SK-N-SH treated with all-trans-retinoic acid at 6 μM for 48 hours (cell line): ENCODE measurements around the gene PACC1.

Experiments used
- ATAC-seq: fragments of 200-7000 bp; cut with Tn5 transposase; 3 replicates; pipeline ENCODE4 v1.9.1; 2020; ENCODE audit warnings: mild to moderate bottlenecking, moderate library complexity
- ARNTL ChIP-seq: fragments of 450-650 bp; formaldehyde crosslinking; IDR thresholded peaks from 2 replicates; pipeline ENCODE4 v1.5.0; 2020; ENCODE audit warnings: low read depth, mild to moderate bottlenecking, moderate library complexity, borderline replicate concordance
- BACH2 ChIP-seq: fragments of 250-450 bp; sonication (Bioruptor Pico); IDR thresholded peaks from 2 replicates; pipeline ENCODE4 v1.9.0; 2021; ENCODE audit warnings: mild to moderate bottlenecking, borderline replicate concordance
- ESRRG ChIP-seq: fragments of 250-450 bp; sonication (Bioruptor Pico); IDR thresholded peaks from 2 replicates; pipeline ENCODE4 v1.6.1; 2021; ENCODE audit warnings: mild to moderate bottlenecking
- GLIS3 ChIP-seq: fragments of 250-450 bp; sonication (Bioruptor Pico); IDR thresholded peaks from 2 replicates; pipeline ENCODE4 v1.5.0; 2020; ENCODE audit warnings: mild to moderate bottlenecking, moderate library complexity
- ISL1 ChIP-seq: fragments of 250-450 bp; sonication (Bioruptor Pico); IDR thresholded peaks from 2 replicates; pipeline ENCODE4 v2.1.2; 2022; ENCODE audit warnings: mild to moderate bottlenecking, moderate library complexity
- OSR1 ChIP-seq: fragments of 250-450 bp; sonication (Bioruptor Pico); IDR thresholded peaks from 2 replicates; pipeline ENCODE4 v1.8.0; 2022; ENCODE audit warnings: moderate library complexity, mild to moderate bottlenecking, inconsistent platforms
- PATZ1 ChIP-seq: fragments of 250-450 bp; sonication (Bioruptor Pico); IDR thresholded peaks from 2 replicates; pipeline ENCODE4 v1.8.0; 2020; ENCODE audit warnings: mild to moderate bottlenecking, moderate library complexity, borderline replicate concordance
- POU6F1 ChIP-seq: fragments of 250-450 bp; sonication (Bioruptor Pico); IDR thresholded peaks from 2 replicates; pipeline ENCODE4 v1.8.0; 2021; ENCODE audit warnings: low read depth, mild to moderate bottlenecking, moderate library complexity, borderline replicate concordance
- PPARA ChIP-seq: fragments of 250-450 bp; sonication (Bioruptor Pico); IDR thresholded peaks from 2 replicates; pipeline ENCODE4 v1.5.0; 2020; ENCODE audit warnings: mild to moderate bottlenecking, borderline replicate concordance
- RARB ChIP-seq: fragments of 250-450 bp; sonication (Bioruptor Pico); IDR thresholded peaks from 2 replicates; pipeline ENCODE4 v1.8.0; 2021; ENCODE audit warnings: mild to moderate bottlenecking, moderate library complexity
- SNAI2 ChIP-seq: fragments of 250-450 bp; sonication (Bioruptor Pico); IDR thresholded peaks from 2 replicates; pipeline ENCODE4 v1.5.0; 2020; ENCODE audit warnings: mild to moderate bottlenecking, moderate library complexity
- TCF4 ChIP-seq: fragments of 250-450 bp; sonication (Bioruptor Pico); IDR thresholded peaks from 2 replicates; pipeline ENCODE4 v1.8.0; 2021; ENCODE audit warnings: mild to moderate bottlenecking, moderate library complexity, borderline replicate concordance
- TOX ChIP-seq: fragments of 250-450 bp; sonication (Bioruptor Pico); IDR thresholded peaks from 2 replicates; pipeline ENCODE4 v1.8.0; 2021; ENCODE audit warnings: mild to moderate bottlenecking, moderate library complexity, borderline replicate concordance
- TSHZ2 ChIP-seq: fragments of 250-450 bp; sonication (Bioruptor Pico); IDR thresholded peaks from 2 replicates; pipeline ENCODE4 v1.5.0; 2020; ENCODE audit warnings: mild to moderate bottlenecking, moderate library complexity
- ZC3H10 ChIP-seq: fragments of 250-450 bp; sonication (Bioruptor Pico); IDR thresholded peaks from 2 replicates; pipeline ENCODE4 v1.5.1; 2021; ENCODE audit warnings: mild to moderate bottlenecking, moderate library complexity
- ZFP3 ChIP-seq: fragments of 250-450 bp; sonication (Bioruptor Pico); IDR thresholded peaks from 2 replicates; pipeline ENCODE4 v1.5.0; 2020; ENCODE audit warnings: mild to moderate bottlenecking, moderate library complexity
- ZFP30 ChIP-seq: fragments of 450-650 bp; formaldehyde crosslinking; IDR thresholded peaks from 2 replicates; pipeline ENCODE4 v1.5.0; 2022; ENCODE audit warnings: mild to moderate bottlenecking, moderate library complexity
- ZNF565 ChIP-seq: fragments of 450-650 bp; formaldehyde crosslinking; conservative IDR thresholded peaks from 2 replicates; pipeline ENCODE4 v1.5.0; 2020; ENCODE audit warnings: low read depth, mild to moderate bottlenecking, moderate library complexity
- ZNF70 ChIP-seq: fragments of 450-650 bp; formaldehyde crosslinking; IDR thresholded peaks from 2 replicates; pipeline ENCODE4 v1.5.0; 2020; ENCODE audit warnings: mild to moderate bottlenecking, moderate library complexity
- ZNF8 ChIP-seq: fragments of 450-650 bp; formaldehyde crosslinking; IDR thresholded peaks from 2 replicates; pipeline ENCODE4 v1.5.0; 2020; ENCODE audit warnings: mild to moderate bottlenecking, moderate library complexity
- TF ChIP-seq, protein P1 (sequence below): fragments of 250-450 bp; sonication (Bioruptor Pico); IDR thresholded peaks from 2 replicates; pipeline ENCODE4 v1.5.1; 2021; ENCODE audit warnings: mild to moderate bottlenecking, moderate library complexity
- TF ChIP-seq, protein P2 (sequence below): fragments of 250-450 bp; sonication (Bioruptor Pico); IDR thresholded peaks from 2 replicates; pipeline ENCODE4 v1.5.1; 2020; ENCODE audit warnings: low read depth, mild to moderate bottlenecking, moderate library complexity

PACC1 gene

GRCh38 chr1:212459656-212460055, 45.0 kb upstream of the PACC1 start (continued):
- TF ChIP-seq ZNF70 (CRISPR knock-in tag) (no peak), PATZ1 (CRISPR knock-in tag) (no peak), ESRRG (CRISPR knock-in tag) (no peak), ISL1 (CRISPR knock-in tag) (no peak)
- TF ChIP-seq, protein P1, sequence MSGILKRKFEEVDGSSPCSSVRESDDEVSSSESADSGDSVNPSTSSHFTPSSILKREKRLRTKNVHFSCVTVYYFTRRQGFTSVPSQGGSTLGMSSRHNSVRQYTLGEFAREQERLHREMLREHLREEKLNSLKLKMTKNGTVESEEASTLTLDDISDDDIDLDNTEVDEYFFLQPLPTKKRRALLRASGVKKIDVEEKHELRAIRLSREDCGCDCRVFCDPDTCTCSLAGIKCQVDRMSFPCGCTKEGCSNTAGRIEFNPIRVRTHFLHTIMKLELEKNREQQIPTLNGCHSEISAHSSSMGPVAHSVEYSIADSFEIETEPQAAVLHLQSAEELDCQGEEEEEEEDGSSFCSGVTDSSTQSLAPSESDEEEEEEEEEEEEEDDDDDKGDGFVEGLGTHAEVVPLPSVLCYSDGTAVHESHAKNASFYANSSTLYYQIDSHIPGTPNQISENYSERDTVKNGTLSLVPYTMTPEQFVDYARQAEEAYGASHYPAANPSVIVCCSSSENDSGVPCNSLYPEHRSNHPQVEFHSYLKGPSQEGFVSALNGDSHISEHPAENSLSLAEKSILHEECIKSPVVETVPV = no peak

- TF ChIP-seq TOX (CRISPR knock-in tag) (no peak), POU6F1 (no peak), GLIS3 (CRISPR knock-in tag) (no peak), ISL1 (CRISPR knock-in tag) (no peak), BACH2 (CRISPR knock-in tag) (no peak), ZFP30 (CRISPR knock-in tag) (no peak), RARB (CRISPR knock-in tag) (no peak), SNAI2 (no peak), PATZ1 (CRISPR knock-in tag) (no peak), ZNF70 (CRISPR knock-in tag) (no peak), ARNTL (CRISPR knock-in tag) (no peak), ZC3H10 (CRISPR knock-in tag) (no peak), TCF4 (CRISPR knock-in tag) (no peak), ZFP3 (CRISPR knock-in tag) (no peak), ZNF8 (no peak), OSR1 (CRISPR knock-in tag) (no peak), ZNF565 (no peak), ESRRG (CRISPR knock-in tag) (no peak)
- TF ChIP-seq, protein P1 = no peak
- TF ChIP-seq, protein P2, sequence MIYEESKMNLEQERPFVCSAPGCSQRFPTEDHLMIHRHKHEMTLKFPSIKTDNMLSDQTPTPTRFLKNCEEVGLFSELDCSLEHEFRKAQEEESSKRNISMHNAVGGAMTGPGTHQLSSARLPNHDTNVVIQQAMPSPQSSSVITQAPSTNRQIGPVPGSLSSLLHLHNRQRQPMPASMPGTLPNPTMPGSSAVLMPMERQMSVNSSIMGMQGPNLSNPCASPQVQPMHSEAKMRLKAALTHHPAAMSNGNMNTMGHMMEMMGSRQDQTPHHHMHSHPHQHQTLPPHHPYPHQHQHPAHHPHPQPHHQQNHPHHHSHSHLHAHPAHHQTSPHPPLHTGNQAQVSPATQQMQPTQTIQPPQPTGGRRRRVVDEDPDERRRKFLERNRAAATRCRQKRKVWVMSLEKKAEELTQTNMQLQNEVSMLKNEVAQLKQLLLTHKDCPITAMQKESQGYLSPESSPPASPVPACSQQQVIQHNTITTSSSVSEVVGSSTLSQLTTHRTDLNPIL (CRISPR knock-in tag) = no peak
- no peak for ATAC-seq
Observed at GRCh38 chr1:212458817-212459216, 44.1 kb upstream of the PACC1 start.

GRCh38 chr1:212457740-212458338, 43.2 kb upstream of the PACC1 start:
- no peak for ATAC-seq
- TF ChIP-seq ZNF565 = no peak
- TF ChIP-seq TOX (CRISPR knock-in tag) = no peak
- no peak for TF ChIP-seq PPARA (CRISPR knock-in tag)
- no peak for TF ChIP-seq ZNF70 (CRISPR knock-in tag)
- no peak for TF ChIP-seq ZFP30 (CRISPR knock-in tag)
- TF ChIP-seq TSHZ2 (CRISPR knock-in tag) = no peak
- TF ChIP-seq, protein P2 (CRISPR knock-in tag) = no peak
- TF ChIP-seq, protein P1 = no peak
- TF ChIP-seq ISL1 (CRISPR knock-in tag) = no peak
- no peak for TF ChIP-seq TCF4 (CRISPR knock-in tag)
